ENCODE results near the gene AKAP6.

AKAP6 gene

GRCh38 chr14:32588448-32589320 lies 259.6 kb downstream of the AKAP6 start:
- no peak overlapping the region for H3K4me3 ChIP-seq (ENCODE audit: low read depth, low read length)
- H3K4me1 ChIP-seq (ENCODE audit: control insufficient read depth, insufficient read depth, low read length) = no peaks in the 10 kb centered on the region
- H3K36me3 ChIP-seq (ENCODE audit: control insufficient read depth, insufficient read depth, low read length) = no peaks in the 10 kb centered on the region
- H3K9me3 ChIP-seq (ENCODE audit: control insufficient read depth, insufficient read depth, low read length) = peaks cover 7% of the 10 kb centered on the region
- no peaks in the 10 kb centered on the region for H3K27me3 ChIP-seq (ENCODE audit: control insufficient read depth, insufficient read depth, low read length)
- H3K9ac ChIP-seq (ENCODE audit: low read depth, low read length) = no peak overlapping the region

GRCh38 chr14:32590157-32590556 lies 261.1 kb downstream of the AKAP6 start:
- H3K9me3 ChIP-seq (ENCODE audit: control insufficient read depth, insufficient read depth, low read length) = no peaks in the 10 kb centered on the region
- H3K4me1 ChIP-seq (ENCODE audit: control insufficient read depth, insufficient read depth, low read length) = no peaks in the 10 kb centered on the region
- H3K4me3 ChIP-seq (ENCODE audit: low read depth, low read length) = no peak overlapping the region
- H3K36me3 ChIP-seq (ENCODE audit: control insufficient read depth, insufficient read depth, low read length) = no peaks in the 10 kb centered on the region
- no peak overlapping the region for H3K9ac ChIP-seq (ENCODE audit: low read depth, low read length)
- H3K27me3 ChIP-seq (ENCODE audit: control insufficient read depth, insufficient read depth, low read length) = no peaks in the 10 kb centered on the region

DNA sequence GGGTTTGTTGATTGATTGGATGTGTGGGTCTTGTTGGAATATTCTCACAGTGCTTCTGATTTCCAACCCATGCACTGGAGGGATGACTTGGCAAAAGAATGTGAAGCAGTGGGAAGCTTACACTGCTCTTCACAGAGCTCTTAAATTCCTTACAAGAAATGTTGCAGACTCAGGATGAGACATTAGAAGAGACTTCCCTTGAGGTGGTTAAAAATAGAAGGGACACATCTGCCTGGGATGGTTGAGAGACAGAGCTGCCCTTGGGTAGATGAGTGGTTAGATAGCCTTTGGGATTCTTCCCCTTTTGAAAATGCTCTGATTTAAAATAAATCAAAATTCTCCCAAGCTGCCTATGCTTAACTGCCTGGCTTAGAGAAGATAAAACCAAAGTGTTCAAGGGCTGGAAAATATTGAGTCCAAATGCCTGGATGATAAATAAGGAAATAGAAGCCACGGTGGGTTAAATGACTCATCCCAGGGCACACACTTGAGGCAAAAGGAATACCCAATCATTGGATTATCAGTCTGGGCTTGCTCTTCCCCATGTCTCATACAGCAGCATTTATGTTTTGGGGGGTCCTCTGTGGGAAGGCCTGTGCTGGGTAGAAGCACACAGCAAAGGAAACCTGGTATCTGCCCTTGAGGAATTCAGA lies 264.3 kb downstream of the AKAP6 start:
- Histone ChIP-seq H3K9me3 (ENCODE audit: control insufficient read depth, insufficient read depth, low read length) (no peaks in the 10 kb centered on the region), H3K4me1 (ENCODE audit: control insufficient read depth, insufficient read depth, low read length) (no peaks in the 10 kb centered on the region)

DNA sequence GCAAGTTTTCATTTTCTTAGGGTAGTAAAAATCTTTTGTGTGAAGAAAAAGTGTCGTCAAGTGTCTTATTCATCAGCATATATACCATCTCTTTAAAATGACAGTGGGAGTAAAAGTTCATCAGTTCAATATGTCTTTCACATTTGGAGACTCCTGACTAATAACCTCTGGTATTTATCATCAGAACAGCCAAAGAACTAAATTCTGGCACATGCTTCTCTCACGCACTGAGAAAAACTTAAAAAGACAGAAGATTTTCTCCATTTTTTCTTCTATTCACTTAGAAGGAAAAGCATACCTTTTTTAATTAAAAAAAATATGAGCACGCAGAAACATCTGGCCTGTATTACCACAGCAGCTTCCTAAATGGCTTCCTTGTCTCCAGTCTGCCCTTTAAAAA lies 265.7 kb downstream of the AKAP6 start:
- no peaks in the 10 kb centered on the region for H3K27me3 ChIP-seq (ENCODE audit: control insufficient read depth, insufficient read depth, low read length)
- H3K9ac ChIP-seq (ENCODE audit: low read depth, low read length) = no peak overlapping the region
- H3K9me3 ChIP-seq (ENCODE audit: control insufficient read depth, insufficient read depth, low read length) = no peaks in the 10 kb centered on the region
- H3K36me3 ChIP-seq (ENCODE audit: control insufficient read depth, insufficient read depth, low read length) = no peaks in the 10 kb centered on the region
- no peak overlapping the region for H3K4me3 ChIP-seq (ENCODE audit: low read depth, low read length)
- H3K4me1 ChIP-seq (ENCODE audit: control insufficient read depth, insufficient read depth, low read length) = no peaks in the 10 kb centered on the region

More for the DNA sequence above, 264.3 kb downstream of the AKAP6 start:
- Histone ChIP-seq H3K36me3 (ENCODE audit: control insufficient read depth, insufficient read depth, low read length) (no peaks in the 10 kb centered on the region), H3K9ac (ENCODE audit: low read depth, low read length) (no peak overlapping the region), H3K27me3 (ENCODE audit: control insufficient read depth, insufficient read depth, low read length) (no peaks in the 10 kb centered on the region), H3K4me3 (ENCODE audit: low read depth, low read length) (no peak overlapping the region)

GRCh38 chr14:32595497-32595896 lies 266.4 kb downstream of the AKAP6 start:
- H3K9ac ChIP-seq (ENCODE audit: low read depth, low read length) = no peak overlapping the region
- no peaks in the 10 kb centered on the region for H3K27me3 ChIP-seq (ENCODE audit: control insufficient read depth, insufficient read depth, low read length)
- no peaks in the 10 kb centered on the region for H3K4me1 ChIP-seq (ENCODE audit: control insufficient read depth, insufficient read depth, low read length)
- H3K36me3 ChIP-seq (ENCODE audit: control insufficient read depth, insufficient read depth, low read length) = no peaks in the 10 kb centered on the region
- no peaks in the 10 kb centered on the region for H3K9me3 ChIP-seq (ENCODE audit: control insufficient read depth, insufficient read depth, low read length)
- no peak overlapping the region for H3K4me3 ChIP-seq (ENCODE audit: low read depth, low read length)

- Histone ChIP-seq H3K36me3 (ENCODE audit: control insufficient read depth, insufficient read depth, low read length) (no peaks in the 10 kb centered on the region), H3K4me1 (ENCODE audit: control insufficient read depth, insufficient read depth, low read length) (no peaks in the 10 kb centered on the region), H3K27me3 (ENCODE audit: control insufficient read depth, insufficient read depth, low read length) (no peaks in the 10 kb centered on the region), H3K9ac (ENCODE audit: low read depth, low read length) (no peak overlapping the region), H3K4me3 (ENCODE audit: low read depth, low read length) (no peak overlapping the region), H3K9me3 (ENCODE audit: control insufficient read depth, insufficient read depth, low read length) (no peaks in the 10 kb centered on the region)
Observed at GRCh38 chr14:32596390-32596789, 267.3 kb downstream of the AKAP6 start.

DNA sequence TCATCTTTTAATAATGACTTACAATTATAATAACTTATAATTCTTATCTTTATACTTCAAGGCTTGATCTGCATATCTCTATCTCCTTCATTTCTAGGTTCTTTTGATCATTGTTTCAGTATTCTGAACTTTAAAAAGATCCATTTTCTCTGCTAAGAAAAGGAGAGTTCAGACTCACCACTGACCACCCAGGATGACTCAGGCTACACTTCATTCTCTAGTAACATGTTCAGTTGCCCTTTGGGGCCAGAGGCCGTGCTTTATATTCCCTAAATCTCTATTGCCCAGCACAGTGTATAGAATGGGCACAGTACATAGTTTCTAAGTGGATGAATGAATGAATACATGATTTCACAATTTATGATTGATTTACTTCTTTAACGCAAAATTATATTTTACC lies 268.7 kb downstream of the AKAP6 start:
- H3K36me3 ChIP-seq (ENCODE audit: control insufficient read depth, insufficient read depth, low read length) = no peaks in the 10 kb centered on the region
- no peaks in the 10 kb centered on the region for H3K9me3 ChIP-seq (ENCODE audit: control insufficient read depth, insufficient read depth, low read length)
- no peaks in the 10 kb centered on the region for H3K4me1 ChIP-seq (ENCODE audit: control insufficient read depth, insufficient read depth, low read length)
- H3K27me3 ChIP-seq (ENCODE audit: control insufficient read depth, insufficient read depth, low read length) = no peaks in the 10 kb centered on the region
- H3K4me3 ChIP-seq (ENCODE audit: low read depth, low read length) = no peak overlapping the region
- no peak overlapping the region for H3K9ac ChIP-seq (ENCODE audit: low read depth, low read length)

DNA sequence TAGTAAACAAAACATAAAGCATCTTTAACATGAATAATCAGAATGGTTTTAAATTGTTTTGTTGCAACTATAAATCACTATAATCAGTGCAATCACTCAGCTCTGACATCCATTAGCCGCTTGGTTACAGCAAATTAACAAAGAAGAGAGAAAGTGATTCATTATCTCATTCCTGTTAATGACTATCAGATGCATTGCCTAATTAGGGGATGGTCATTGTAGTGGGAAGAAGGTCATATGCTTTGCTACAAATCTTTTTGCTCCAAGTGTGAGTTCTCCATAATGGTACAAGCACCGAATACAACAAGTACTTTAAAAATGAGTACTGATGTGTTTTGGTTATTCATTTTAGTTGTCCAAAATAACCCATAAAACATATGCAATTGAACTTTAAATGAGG lies 272.0 kb downstream of the AKAP6 start:
- Histone ChIP-seq H3K36me3 (ENCODE audit: control insufficient read depth, insufficient read depth, low read length) (no peaks in the 10 kb centered on the region), H3K4me1 (ENCODE audit: control insufficient read depth, insufficient read depth, low read length) (no peaks in the 10 kb centered on the region), H3K9ac (ENCODE audit: low read depth, low read length) (no peak overlapping the region), H3K9me3 (ENCODE audit: control insufficient read depth, insufficient read depth, low read length) (no peaks in the 10 kb centered on the region), H3K27me3 (ENCODE audit: control insufficient read depth, insufficient read depth, low read length) (no peaks in the 10 kb centered on the region), H3K4me3 (ENCODE audit: low read depth, low read length) (no peak overlapping the region)

- H3K27me3 ChIP-seq (ENCODE audit: control insufficient read depth, insufficient read depth, low read length) = no peaks in the 10 kb centered on the region
- no peaks in the 10 kb centered on the region for H3K36me3 ChIP-seq (ENCODE audit: control insufficient read depth, insufficient read depth, low read length)
- H3K4me3 ChIP-seq (ENCODE audit: low read depth, low read length) = no peak overlapping the region
- H3K4me1 ChIP-seq (ENCODE audit: control insufficient read depth, insufficient read depth, low read length) = no peaks in the 10 kb centered on the region
- no peaks in the 10 kb centered on the region for H3K9me3 ChIP-seq (ENCODE audit: control insufficient read depth, insufficient read depth, low read length)
- no peak overlapping the region for H3K9ac ChIP-seq (ENCODE audit: low read depth, low read length)
Observed at GRCh38 chr14:32601906-32602305, 272.8 kb downstream of the AKAP6 start.

DNA sequence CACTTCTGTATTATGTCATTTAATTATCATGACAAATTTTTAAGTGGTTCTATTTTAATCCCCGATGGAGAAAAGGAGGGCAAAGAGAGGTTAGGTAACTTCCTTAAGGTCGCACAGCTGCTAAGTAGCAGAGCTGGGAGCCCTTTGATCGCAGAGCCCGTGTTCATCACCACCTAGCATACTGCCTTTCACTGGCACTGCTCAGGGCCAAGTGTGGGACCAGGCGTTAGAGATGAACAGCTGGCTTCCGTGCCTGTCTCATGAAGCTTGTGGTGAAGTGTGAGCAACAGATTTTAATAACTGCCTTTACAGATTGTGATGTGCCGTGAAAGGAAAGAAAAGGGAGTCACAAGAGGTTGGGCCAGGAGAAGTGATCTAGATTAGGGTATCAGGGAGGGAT lies 273.6 kb downstream of the AKAP6 start:
- Histone ChIP-seq H3K36me3 (ENCODE audit: control insufficient read depth, insufficient read depth, low read length) (no peaks in the 10 kb centered on the region), H3K4me1 (ENCODE audit: control insufficient read depth, insufficient read depth, low read length) (no peaks in the 10 kb centered on the region), H3K27me3 (ENCODE audit: control insufficient read depth, insufficient read depth, low read length) (no peaks in the 10 kb centered on the region), H3K9ac (ENCODE audit: low read depth, low read length) (no peak overlapping the region), H3K4me3 (ENCODE audit: low read depth, low read length) (no peak overlapping the region), H3K9me3 (ENCODE audit: control insufficient read depth, insufficient read depth, low read length) (no peaks in the 10 kb centered on the region)

- Histone ChIP-seq H3K4me3 (ENCODE audit: low read depth, low read length) (no peak overlapping the region), H3K27me3 (ENCODE audit: control insufficient read depth, insufficient read depth, low read length) (no peaks in the 10 kb centered on the region), H3K9me3 (ENCODE audit: control insufficient read depth, insufficient read depth, low read length) (no peaks in the 10 kb centered on the region), H3K4me1 (ENCODE audit: control insufficient read depth, insufficient read depth, low read length) (no peaks in the 10 kb centered on the region), H3K9ac (ENCODE audit: low read depth, low read length) (no peak overlapping the region), H3K36me3 (ENCODE audit: control insufficient read depth, insufficient read depth, low read length) (no peaks in the 10 kb centered on the region)
Observed at GRCh38 chr14:32603992-32604565, 275.0 kb downstream of the AKAP6 start.

DNA sequence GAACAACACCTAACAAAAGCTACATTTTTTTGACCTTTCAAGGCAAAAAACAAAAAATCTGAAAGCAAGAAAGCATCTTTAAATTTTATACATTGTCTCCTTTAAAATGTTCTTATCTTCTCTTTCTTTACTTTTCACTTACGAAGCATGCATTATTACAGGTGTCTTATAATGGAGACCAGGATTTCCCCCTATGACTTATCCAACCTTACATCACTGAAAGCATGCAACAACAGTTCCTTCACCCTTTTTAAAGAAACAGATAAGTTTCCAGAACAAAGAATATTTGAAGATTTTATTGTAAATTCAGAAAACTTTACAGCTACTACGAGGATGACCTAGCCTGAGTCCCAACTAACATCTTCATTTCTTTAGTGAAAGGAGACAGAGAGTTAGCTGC lies 277.2 kb downstream of the AKAP6 start:
- H3K27me3 ChIP-seq (ENCODE audit: control insufficient read depth, insufficient read depth, low read length) = no peaks in the 10 kb centered on the region
- H3K36me3 ChIP-seq (ENCODE audit: control insufficient read depth, insufficient read depth, low read length) = no peaks in the 10 kb centered on the region
- H3K9ac ChIP-seq (ENCODE audit: low read depth, low read length) = no peak overlapping the region
- no peak overlapping the region for H3K4me3 ChIP-seq (ENCODE audit: low read depth, low read length)
- no peaks in the 10 kb centered on the region for H3K4me1 ChIP-seq (ENCODE audit: control insufficient read depth, insufficient read depth, low read length)
- no peaks in the 10 kb centered on the region for H3K9me3 ChIP-seq (ENCODE audit: control insufficient read depth, insufficient read depth, low read length)

Measured in iPS-15b (cell line).